Stomach (tissue), 9 donors: ENCODE measurements around the gene IWS1. TPM values are rescaled to one million over a fixed set of nuclear protein-coding genes. Genes with fewer than 3 reads are reported as not detected.

ENCODE experiments used
- DNase-seq, 2 donors: peaks; one replicate each; pipeline versions ENCODE4 v3.0.0 to v3.0.0-alpha.2; 2013 to 2019
- H3K27ac ChIP-seq, 5 donors: fragments of 200-600 bp in 4 of 5; sonication (generic) in 4 of 5; one replicate each; pipeline ENCODE4 v1.5.1; 2013 to 2019; ENCODE audit warnings: mild to moderate bottlenecking in 1 of 5, moderate library complexity in 1 of 5
- H3K27me3 ChIP-seq, 3 donors: fragments of 200-600 bp; sonication (generic); one replicate each; pipeline ENCODE4 v1.5.1; 2017 to 2019; ENCODE audit warnings: mixed run types in 1 of 3
- H3K36me3 ChIP-seq, 4 donors: fragments of 200-600 bp; sonication (generic); 1 replicate in 3 of 4; 2 replicates in 1 of 4; pipeline ENCODE4 v1.5.1; 2016 to 2019
- H3K4me1 ChIP-seq, 4 donors: fragments of 200-600 bp; sonication (generic); one replicate each; pipeline ENCODE4 v1.5.1; 2016 to 2019
- H3K4me3 ChIP-seq, 4 donors: fragments of 200-600 bp; sonication (generic) in 3 of 4; one replicate each; pipeline ENCODE4 v1.5.1; 2016 to 2019; ENCODE audit warnings: mild to moderate bottlenecking in 1 of 4
- H3K9me3 ChIP-seq, 4 donors: fragments of 200-600 bp; sonication (generic); one replicate each; pipeline ENCODE4 v1.5.1; 2016 to 2019
- CTCF ChIP-seq, 7 experiments: fragments of 450-650 bp in 4 of 7; fragments of 200-600 bp in 3 of 7; sonication (generic) in 3 of 7; IDR thresholded peaks; one replicate each; pipeline ENCODE4 v1.5.1; 2016 to 2019; ENCODE audit warnings: antibody characterized with exemption in 7 of 7, control low read depth in 2 of 7, mild to moderate bottlenecking in 1 of 7
- EP300 ChIP-seq: sonication (generic); formaldehyde crosslinking; IDR thresholded peaks from one replicate; pipeline ENCODE4 v1.6.1; 2017; ENCODE audit warnings: antibody characterized with exemption
- POLR2A ChIP-seq, 4 donors: fragments of 450-650 bp; IDR thresholded peaks; one replicate each; pipeline ENCODE4 v1.6.1; 2016; ENCODE audit warnings: antibody characterized with exemption in 4 of 4, control low read depth in 2 of 4, mild to moderate bottlenecking in 1 of 4, moderate library complexity in 1 of 4
- POLR2AphosphoS5 ChIP-seq, 3 donors: sonication (generic); formaldehyde crosslinking; IDR thresholded peaks; one replicate each; pipeline ENCODE4 v1.6.1; 2016; ENCODE audit warnings: antibody characterized with exemption in 3 of 3
- WGBS, 5 donors: extraction: QIAGEN DNeasy Blood & Tissue Kit in 3 of 5; methylation state at CpG; one replicate each; pipeline versions ENCODE4 v1.1.5 to v1.1.7; 2013 to 2018; 5-methylcytosine and 5-hydroxymethylcytosine counted together
- intact Hi-C: fragments of 100-400 bp; cut with DNase I; formaldehyde crosslinking; loops from one replicate; pipeline ENCODE4 v1.15.1; 2023; ENCODE audit warnings: low total_unique reads
- polyA plus RNA-seq, 3 donors: library from polyadenylated mRNA; stranded (reverse); fragments of 200-250 nt; gene quantifications; one replicate each; pipeline ENCODE4 v1.2.3, GENCODE V29; 2013
- total RNA-seq, 5 donors: library from RNA; depleted of rRNA; stranded (reverse); fragments of >200 nt; gene quantifications; one replicate each; pipeline versions ENCODE4 v1.1.0 to v1.2.3, GENCODE V29; 2014 to 2016
- donor health status: healthy with polysubstance abuse.
- donor health status: Bipolar disorder and iron deficiency.
- donor health status: healthy.

IWS1 gene
- total and polyA plus RNA-seq, 8 donors: 18.7 to 145 (median 36.4) TPM

- Histone ChIP-seq H3K27ac (no peak overlapping the region), H3K4me3 (no peak overlapping the region), H3K36me3 (peaks cover 57 to 100% (median 100%) of the 10 kb centered on the region in 4 donors), H3K4me1 (peaks cover 0 to 14% (median 3%) of the 10 kb centered on the region in 4 donors), H3K9me3 (no peaks in the 10 kb centered on the region), H3K27me3 (no peaks in the 10 kb centered on the region)
- no peak for DNase-seq
- WGBS, 5 donors: 70 to 89% (median 79%) methylated on average over 5 of the region's 5 CpGs
- intact Hi-C loops: no loop called here
- TF ChIP-seq EP300: no peak
- TF ChIP-seq POLR2AphosphoS5 (IDR thresholded peaks at IDR 0.05): no peak
- TF ChIP-seq CTCF (IDR thresholded peaks at IDR 0.05): no peak
- TF ChIP-seq POLR2A (IDR thresholded peaks at IDR 0.05): no peak
Measured at GRCh38 chr2:127485694-127486071, 40.6 kb downstream of the IWS1 start.

- WGBS, 5 donors: 59 to 75% (median 70%) methylated on average over 5 of the region's 5 CpGs
Measured at GRCh38 chr2:127485051-127485693, 41.1 kb downstream of the IWS1 start.

GRCh38 chr2:127482031-127482430 is 44.3 kb downstream of the IWS1 start:
- H3K36me3 ChIP-seq: peaks cover 30 to 73% (median 72%) of the 10 kb centered on the region in 4 donors
- no peaks in the 10 kb centered on the region for H3K27me3 ChIP-seq
- H3K9me3 ChIP-seq: no peaks in the 10 kb centered on the region
- DNase-seq: no peak
- no peak overlapping the region for H3K4me3 ChIP-seq
- TF ChIP-seq CTCF (IDR thresholded peaks at IDR 0.05) (no peak), POLR2A (IDR thresholded peaks at IDR 0.05) (no peak), POLR2AphosphoS5 (IDR thresholded peaks at IDR 0.05) (no peak), EP300 (no peak)
- intact Hi-C loops: no loop called here
- H3K4me1 ChIP-seq: peaks cover 0 to 7% (median 0%) of the 10 kb centered on the region in 4 donors
- H3K27ac ChIP-seq: no peak overlapping the region
- WGBS, 5 donors: 29 to 40% (median 36%) methylated on average over 2 of the region's 2 CpGs

More at GRCh38 chr2:127485051-127485693, 41.1 kb downstream of the IWS1 start:
- peaks cover 57 to 100% (median 100%) of the 10 kb centered on the region in 4 donors for H3K36me3 ChIP-seq
- no peak for DNase-seq
- intact Hi-C loops: no loop called here
- no peaks in the 10 kb centered on the region for H3K27me3 ChIP-seq
- no peak overlapping the region for H3K4me3 ChIP-seq
- H3K27ac ChIP-seq: no peak overlapping the region
- TF ChIP-seq POLR2A (IDR thresholded peaks at IDR 0.05) (no peak), CTCF (IDR thresholded peaks at IDR 0.05) (no peak), EP300 (no peak), POLR2AphosphoS5 (IDR thresholded peaks at IDR 0.05) (no peak)
- H3K9me3 ChIP-seq: no peaks in the 10 kb centered on the region
- H3K4me1 ChIP-seq: peaks cover 0 to 14% (median 3%) of the 10 kb centered on the region in 4 donors

- no peak for DNase-seq
- Histone ChIP-seq H3K9me3 (no peaks in the 10 kb centered on the region), H3K27ac (no peak overlapping the region), H3K4me3 (no peak overlapping the region), H3K36me3 (peaks cover 13 to 54% (median 53%) of the 10 kb centered on the region in 4 donors), H3K27me3 (no peaks in the 10 kb centered on the region), H3K4me1 (no peaks in the 10 kb centered on the region)
- intact Hi-C loops: no loop called here
- WGBS, 5 donors: 44 to 58% (median 55%) methylated on average over 8 of the region's 8 CpGs
- TF ChIP-seq POLR2A (IDR thresholded peaks at IDR 0.05): no peak
- TF ChIP-seq POLR2AphosphoS5 (IDR thresholded peaks at IDR 0.05): no peak
- TF ChIP-seq CTCF (IDR thresholded peaks at IDR 0.05): no peak
- TF ChIP-seq EP300: no peak
Measured at GRCh38 chr2:127479866-127480743, 46.2 kb downstream of the IWS1 start.
